ENCODE measurements around the gene TRIM17.

DNA sequence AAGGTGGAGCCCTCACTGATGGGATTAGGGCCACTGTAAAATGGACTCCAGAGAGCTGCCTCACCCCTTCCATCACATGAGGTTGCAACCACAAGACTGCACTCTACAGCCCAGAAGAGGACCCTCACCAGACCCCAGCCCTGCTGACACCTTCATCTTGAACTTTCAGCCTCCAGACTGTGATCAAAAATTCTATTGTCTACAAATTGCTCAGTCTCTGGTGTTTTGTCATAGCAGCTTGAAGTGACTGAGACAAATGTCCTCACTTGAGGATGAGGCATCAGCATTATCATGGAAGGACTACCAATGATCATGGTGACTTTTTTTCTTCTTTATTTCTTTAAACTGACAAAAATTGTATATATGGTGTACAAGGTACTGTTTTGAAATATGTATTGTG, 26.7 kb upstream of the TRIM17 start:
- TF ChIP-seq, protein P1, sequence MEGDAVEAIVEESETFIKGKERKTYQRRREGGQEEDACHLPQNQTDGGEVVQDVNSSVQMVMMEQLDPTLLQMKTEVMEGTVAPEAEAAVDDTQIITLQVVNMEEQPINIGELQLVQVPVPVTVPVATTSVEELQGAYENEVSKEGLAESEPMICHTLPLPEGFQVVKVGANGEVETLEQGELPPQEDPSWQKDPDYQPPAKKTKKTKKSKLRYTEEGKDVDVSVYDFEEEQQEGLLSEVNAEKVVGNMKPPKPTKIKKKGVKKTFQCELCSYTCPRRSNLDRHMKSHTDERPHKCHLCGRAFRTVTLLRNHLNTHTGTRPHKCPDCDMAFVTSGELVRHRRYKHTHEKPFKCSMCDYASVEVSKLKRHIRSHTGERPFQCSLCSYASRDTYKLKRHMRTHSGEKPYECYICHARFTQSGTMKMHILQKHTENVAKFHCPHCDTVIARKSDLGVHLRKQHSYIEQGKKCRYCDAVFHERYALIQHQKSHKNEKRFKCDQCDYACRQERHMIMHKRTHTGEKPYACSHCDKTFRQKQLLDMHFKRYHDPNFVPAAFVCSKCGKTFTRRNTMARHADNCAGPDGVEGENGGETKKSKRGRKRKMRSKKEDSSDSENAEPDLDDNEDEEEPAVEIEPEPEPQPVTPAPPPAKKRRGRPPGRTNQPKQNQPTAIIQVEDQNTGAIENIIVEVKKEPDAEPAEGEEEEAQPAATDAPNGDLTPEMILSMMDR (IDR thresholded peaks at IDR 0.05; ENCODE audit: poor library complexity, severe bottlenecking), result no peak
- TF ChIP-seq, protein P2, sequence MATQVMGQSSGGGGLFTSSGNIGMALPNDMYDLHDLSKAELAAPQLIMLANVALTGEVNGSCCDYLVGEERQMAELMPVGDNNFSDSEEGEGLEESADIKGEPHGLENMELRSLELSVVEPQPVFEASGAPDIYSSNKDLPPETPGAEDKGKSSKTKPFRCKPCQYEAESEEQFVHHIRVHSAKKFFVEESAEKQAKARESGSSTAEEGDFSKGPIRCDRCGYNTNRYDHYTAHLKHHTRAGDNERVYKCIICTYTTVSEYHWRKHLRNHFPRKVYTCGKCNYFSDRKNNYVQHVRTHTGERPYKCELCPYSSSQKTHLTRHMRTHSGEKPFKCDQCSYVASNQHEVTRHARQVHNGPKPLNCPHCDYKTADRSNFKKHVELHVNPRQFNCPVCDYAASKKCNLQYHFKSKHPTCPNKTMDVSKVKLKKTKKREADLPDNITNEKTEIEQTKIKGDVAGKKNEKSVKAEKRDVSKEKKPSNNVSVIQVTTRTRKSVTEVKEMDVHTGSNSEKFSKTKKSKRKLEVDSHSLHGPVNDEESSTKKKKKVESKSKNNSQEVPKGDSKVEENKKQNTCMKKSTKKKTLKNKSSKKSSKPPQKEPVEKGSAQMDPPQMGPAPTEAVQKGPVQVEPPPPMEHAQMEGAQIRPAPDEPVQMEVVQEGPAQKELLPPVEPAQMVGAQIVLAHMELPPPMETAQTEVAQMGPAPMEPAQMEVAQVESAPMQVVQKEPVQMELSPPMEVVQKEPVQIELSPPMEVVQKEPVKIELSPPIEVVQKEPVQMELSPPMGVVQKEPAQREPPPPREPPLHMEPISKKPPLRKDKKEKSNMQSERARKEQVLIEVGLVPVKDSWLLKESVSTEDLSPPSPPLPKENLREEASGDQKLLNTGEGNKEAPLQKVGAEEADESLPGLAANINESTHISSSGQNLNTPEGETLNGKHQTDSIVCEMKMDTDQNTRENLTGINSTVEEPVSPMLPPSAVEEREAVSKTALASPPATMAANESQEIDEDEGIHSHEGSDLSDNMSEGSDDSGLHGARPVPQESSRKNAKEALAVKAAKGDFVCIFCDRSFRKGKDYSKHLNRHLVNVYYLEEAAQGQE (IDR thresholded peaks at IDR 0.05; ENCODE audit: borderline replicate concordance), result no peak
